Osteoblast (primary cell): Measurements from ENCODE around the gene STARD10. TPM values are rescaled to one million over a fixed set of nuclear protein-coding genes. Genes with fewer than 3 reads are reported as not detected.

Source experiments
- DNase-seq: peaks from one replicate; pipeline ENCODE4 v3.0.0; 2011; ENCODE audit warnings: low spot score, mixed read lengths; ENCODE audit not compliant: insufficient read length; ENCODE audit errors: missing footprints
- H2AFZ ChIP-seq: 2 replicates; pipeline ENCODE4 v1.6.0; 2011; ENCODE audit warnings: mild to moderate bottlenecking, low read length
- H3K27ac ChIP-seq: 2 replicates; pipeline ENCODE4 v1.5.1; 2011; ENCODE audit warnings: mild to moderate bottlenecking, low read depth, low read length, moderate library complexity
- H3K27me3 ChIP-seq: 2 replicates; pipeline ENCODE4 v1.6.0; 2012; ENCODE audit warnings: mild to moderate bottlenecking, control low read depth, inconsistent platforms, low read length, moderate library complexity; ENCODE audit not compliant: insufficient read depth
- H3K36me3 ChIP-seq: 2 replicates; pipeline ENCODE4 v1.5.1; 2011; ENCODE audit warnings: mild to moderate bottlenecking, low read length, control low read depth, moderate library complexity; ENCODE audit not compliant: insufficient read depth
- H3K4me1 ChIP-seq: 2 replicates; pipeline ENCODE4 v1.5.1; 2011; ENCODE audit warnings: mild to moderate bottlenecking, low read length, control low read depth, moderate library complexity; ENCODE audit not compliant: insufficient read depth
- H3K4me2 ChIP-seq: 2 replicates; pipeline ENCODE4 v1.6.0; 2011; ENCODE audit warnings: mild to moderate bottlenecking, low read length; ENCODE audit not compliant: insufficient read depth
- H3K4me3 ChIP-seq: fragments of 200-600 bp; sonication (generic); 3 replicates; pipeline ENCODE4 v1.5.1; 2012; ENCODE audit warnings: mild to moderate bottlenecking, low read length, inconsistent platforms; ENCODE audit not compliant: insufficient read depth
- H3K79me2 ChIP-seq: 2 replicates; pipeline ENCODE4 v1.6.0; 2012; ENCODE audit warnings: mild to moderate bottlenecking, low read length, control low read depth, inconsistent platforms; ENCODE audit not compliant: insufficient read depth
- H3K9me3 ChIP-seq: 2 replicates; pipeline ENCODE4 v1.5.1; 2011; ENCODE audit warnings: low read depth, low read length, control low read depth
- H4K20me1 ChIP-seq: 2 replicates; pipeline ENCODE4 v1.6.0; 2012; ENCODE audit warnings: mild to moderate bottlenecking, low read length, control low read depth; ENCODE audit not compliant: insufficient read depth
- total RNA-seq: library from RNA; depleted of rRNA; stranded (reverse); fragments of >200 nt; gene quantifications from 2 replicates; pipeline ENCODE4 v1.2.3, GENCODE V29; 2012
- TF ChIP-seq, protein P1 (sequence below): IDR thresholded peaks from 2 replicates; pipeline ENCODE4 v1.5.1; 2011; ENCODE audit warnings: mild to moderate bottlenecking, low read depth, low read length, moderate library complexity; ENCODE audit errors: extremely low read depth

STARD10 gene
- total RNA-seq, 1 donor = 25.7 TPM

- Histone ChIP-seq H3K27ac (no peak overlapping the region), H3K79me2 (no peaks in the 10 kb centered on the region), H3K36me3 (no peaks in the 10 kb centered on the region), H3K4me2 (peak overlapping the region; percentile 61), H4K20me1 (no peaks in the 10 kb centered on the region), H2AFZ (no peak overlapping the region), H3K27me3 (peaks cover 13% of the 10 kb centered on the region), H3K9me3 (no peaks in the 10 kb centered on the region), H3K4me1 (peaks cover 3% of the 10 kb centered on the region), H3K4me3 (peak overlapping the region; percentile 65)
- no peak for DNase-seq
- TF ChIP-seq, protein P1, sequence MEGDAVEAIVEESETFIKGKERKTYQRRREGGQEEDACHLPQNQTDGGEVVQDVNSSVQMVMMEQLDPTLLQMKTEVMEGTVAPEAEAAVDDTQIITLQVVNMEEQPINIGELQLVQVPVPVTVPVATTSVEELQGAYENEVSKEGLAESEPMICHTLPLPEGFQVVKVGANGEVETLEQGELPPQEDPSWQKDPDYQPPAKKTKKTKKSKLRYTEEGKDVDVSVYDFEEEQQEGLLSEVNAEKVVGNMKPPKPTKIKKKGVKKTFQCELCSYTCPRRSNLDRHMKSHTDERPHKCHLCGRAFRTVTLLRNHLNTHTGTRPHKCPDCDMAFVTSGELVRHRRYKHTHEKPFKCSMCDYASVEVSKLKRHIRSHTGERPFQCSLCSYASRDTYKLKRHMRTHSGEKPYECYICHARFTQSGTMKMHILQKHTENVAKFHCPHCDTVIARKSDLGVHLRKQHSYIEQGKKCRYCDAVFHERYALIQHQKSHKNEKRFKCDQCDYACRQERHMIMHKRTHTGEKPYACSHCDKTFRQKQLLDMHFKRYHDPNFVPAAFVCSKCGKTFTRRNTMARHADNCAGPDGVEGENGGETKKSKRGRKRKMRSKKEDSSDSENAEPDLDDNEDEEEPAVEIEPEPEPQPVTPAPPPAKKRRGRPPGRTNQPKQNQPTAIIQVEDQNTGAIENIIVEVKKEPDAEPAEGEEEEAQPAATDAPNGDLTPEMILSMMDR = no peak
Observed at GRCh38 chr11:72781063-72781312, 12.9 kb downstream of the STARD10 start.

GRCh38 chr11:72780296-72781062 lies 13.4 kb downstream of the STARD10 start:
- Histone ChIP-seq H2AFZ (no peak overlapping the region), H3K4me1 (peaks cover 3% of the 10 kb centered on the region), H3K36me3 (no peaks in the 10 kb centered on the region), H3K4me3 (peak overlapping the region; percentile 65), H3K27me3 (peaks cover 13% of the 10 kb centered on the region), H4K20me1 (no peaks in the 10 kb centered on the region), H3K79me2 (no peaks in the 10 kb centered on the region), H3K4me2 (peak overlapping the region; percentile 61), H3K9me3 (no peaks in the 10 kb centered on the region), H3K27ac (no peak overlapping the region)
- TF ChIP-seq, protein P1 = no peak
- DNase-seq = peak; percentile 91

GRCh38 chr11:72779495-72780128 lies 14.2 kb downstream of the STARD10 start:
- Histone ChIP-seq H3K4me2 (no peak overlapping the region), H3K27me3 (peaks cover 13% of the 10 kb centered on the region)
- TF ChIP-seq, protein P1 = no peak

More at GRCh38 chr11:72779495-72780128, 14.2 kb downstream of the STARD10 start:
- no peaks in the 10 kb centered on the region for H4K20me1 ChIP-seq
- peak; percentile 81 for DNase-seq
- H3K36me3 ChIP-seq = no peaks in the 10 kb centered on the region
- no peaks in the 10 kb centered on the region for H3K9me3 ChIP-seq
- no peak overlapping the region for H2AFZ ChIP-seq
- H3K4me3 ChIP-seq = no peak overlapping the region
- H3K4me1 ChIP-seq = peaks cover 3% of the 10 kb centered on the region
- no peaks in the 10 kb centered on the region for H3K79me2 ChIP-seq
- no peak overlapping the region for H3K27ac ChIP-seq
